Testis (tissue), 3 donors: Measurements from ENCODE around the gene ATL2. TPM values are rescaled to one million over a fixed set of nuclear protein-coding genes. Genes with fewer than 3 reads are reported as not detected.

Source experiments
- DNase-seq: peaks from one replicate; pipeline ENCODE4 v3.0.0-alpha.2; 2019
- H3K27ac ChIP-seq, 2 donors: fragments of 200-600 bp; sonication (generic); one replicate each; pipeline ENCODE4 v1.5.1; 2019
- H3K27me3 ChIP-seq: fragments of 200-600 bp; sonication (generic); one replicate; pipeline ENCODE4 v1.5.1; 2019
- H3K36me3 ChIP-seq: fragments of 200-600 bp; sonication (generic); one replicate; pipeline ENCODE4 v1.5.1; 2017; ENCODE audit warnings: low read depth; ENCODE audit errors: missing control alignments
- H3K4me1 ChIP-seq: fragments of 200-600 bp; sonication (generic); one replicate; pipeline ENCODE4 v1.5.1; 2019
- H3K4me3 ChIP-seq, 2 donors: fragments of 200-600 bp; sonication (generic); one replicate each; pipeline ENCODE4 v1.5.1; 2017 to 2019
- H3K9me3 ChIP-seq: fragments of 200-600 bp; sonication (generic); one replicate; pipeline ENCODE4 v1.5.1; 2017
- POLR2A ChIP-seq: fragments of 450-650 bp; IDR thresholded peaks from one replicate; pipeline ENCODE4 v1.6.1; 2017; ENCODE audit warnings: antibody characterized with exemption, mild to moderate bottlenecking, moderate library complexity
- WGBS, 2 donors: methylation state at CpG; one replicate each; pipeline ENCODE4 v1.1.5; 2018; 5-methylcytosine and 5-hydroxymethylcytosine counted together
- intact Hi-C: fragments of 100-400 bp; cut with DNase I; formaldehyde crosslinking; loops from one replicate; pipeline ENCODE4 v1.15.1; 2023; ENCODE audit warnings: low total_unique reads
- polyA plus RNA-seq: library from polyadenylated mRNA; stranded (reverse); fragments of 350-450 nt; fragmentation: Illumina TruSeq; extraction: RNeasy Lipid Tissue Mini Kit (QIAGEN cat#74804); gene quantifications from one replicate; pipeline ENCODE4 v1.2.3, GENCODE V29; 2014; ENCODE audit warnings: low read depth, low replicate concordance; ENCODE audit not compliant: insufficient read depth
- total RNA-seq, 2 donors: library from RNA; depleted of rRNA; stranded (reverse); fragments of >200 nt; gene quantifications; one replicate each; pipeline ENCODE4 v1.2.3, GENCODE V29; 2016
- TF ChIP-seq, protein P1 (sequence below), 3 experiments: fragments of 450-650 bp in 2 of 3; fragments of 200-600 bp in 1 of 3; sonication (generic) in 1 of 3; IDR thresholded peaks; one replicate each; pipeline ENCODE4 v1.5.1; 2016 to 2019; ENCODE audit warnings: antibody characterized with exemption in 3 of 3, mild to moderate bottlenecking in 2 of 3, moderate library complexity in 1 of 3

Gene ATL2
- total and polyA plus RNA-seq, 3 donors from 2014 or later, result 38.8 to 96.3 (median 80.9) TPM

DNA sequence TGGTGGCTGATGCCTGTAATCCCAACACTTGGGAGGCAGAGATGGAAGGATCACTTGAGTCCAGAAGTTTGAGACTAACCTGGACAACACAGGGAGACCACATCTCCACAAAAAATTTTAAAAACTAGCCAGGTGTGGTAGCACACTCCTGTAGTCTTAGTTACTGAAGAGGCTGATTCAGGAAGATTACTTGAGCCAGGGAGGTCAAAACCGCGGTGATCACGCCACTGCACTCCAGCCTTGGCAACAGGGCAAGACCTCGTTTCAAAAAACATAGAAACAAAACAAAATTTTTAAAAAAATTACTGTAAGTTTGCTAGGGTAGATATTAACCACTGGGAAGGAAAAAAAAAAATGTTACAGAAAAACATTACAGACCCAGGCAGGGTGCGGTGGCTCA, 5.8 kb downstream of the ATL2 start:
- no peaks in the 10 kb centered on the region for H3K27me3 ChIP-seq
- no peaks in the 10 kb centered on the region for H3K36me3 ChIP-seq
- 53 to 65% methylated on average over 5 of the region's 5 CpGs for WGBS, 2 donors
- no peak overlapping the region for H3K4me3 ChIP-seq
- H3K9me3 ChIP-seq, result no peaks in the 10 kb centered on the region
- intact Hi-C loops, result no loop called here
- no peak for TF ChIP-seq POLR2A
- TF ChIP-seq, protein P1, sequence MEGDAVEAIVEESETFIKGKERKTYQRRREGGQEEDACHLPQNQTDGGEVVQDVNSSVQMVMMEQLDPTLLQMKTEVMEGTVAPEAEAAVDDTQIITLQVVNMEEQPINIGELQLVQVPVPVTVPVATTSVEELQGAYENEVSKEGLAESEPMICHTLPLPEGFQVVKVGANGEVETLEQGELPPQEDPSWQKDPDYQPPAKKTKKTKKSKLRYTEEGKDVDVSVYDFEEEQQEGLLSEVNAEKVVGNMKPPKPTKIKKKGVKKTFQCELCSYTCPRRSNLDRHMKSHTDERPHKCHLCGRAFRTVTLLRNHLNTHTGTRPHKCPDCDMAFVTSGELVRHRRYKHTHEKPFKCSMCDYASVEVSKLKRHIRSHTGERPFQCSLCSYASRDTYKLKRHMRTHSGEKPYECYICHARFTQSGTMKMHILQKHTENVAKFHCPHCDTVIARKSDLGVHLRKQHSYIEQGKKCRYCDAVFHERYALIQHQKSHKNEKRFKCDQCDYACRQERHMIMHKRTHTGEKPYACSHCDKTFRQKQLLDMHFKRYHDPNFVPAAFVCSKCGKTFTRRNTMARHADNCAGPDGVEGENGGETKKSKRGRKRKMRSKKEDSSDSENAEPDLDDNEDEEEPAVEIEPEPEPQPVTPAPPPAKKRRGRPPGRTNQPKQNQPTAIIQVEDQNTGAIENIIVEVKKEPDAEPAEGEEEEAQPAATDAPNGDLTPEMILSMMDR (IDR thresholded peaks at IDR 0.05), result no peak
- H3K27ac ChIP-seq, result no peak overlapping the region
- peaks cover 8% of the 10 kb centered on the region for H3K4me1 ChIP-seq
- no peak for DNase-seq

DNA sequence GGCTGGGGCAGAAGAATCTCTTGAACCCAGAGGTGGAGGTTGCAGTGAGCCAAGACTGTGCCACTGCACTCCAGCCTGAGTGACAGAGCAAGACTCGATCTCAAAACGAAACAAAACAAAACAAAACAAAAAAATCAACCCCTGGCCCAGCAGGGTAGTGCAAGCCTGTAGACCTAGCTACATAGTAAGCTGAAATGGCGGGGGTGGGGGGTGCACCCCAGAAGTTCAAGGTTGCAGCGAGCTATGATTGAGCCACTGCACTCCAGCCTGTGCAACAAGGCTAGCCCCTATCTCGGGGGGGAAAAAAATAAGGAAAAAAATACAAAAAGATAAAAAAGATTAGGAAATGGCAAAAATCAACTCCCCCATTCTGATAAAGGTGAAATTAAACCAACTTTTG, 6.4 kb downstream of the ATL2 start:
- WGBS, 2 donors, result 81 to 85% methylated on average over 5 of the region's 5 CpGs
- intact Hi-C loops, result no loop called here
- no peak for DNase-seq
- Histone ChIP-seq H3K9me3 (no peaks in the 10 kb centered on the region), H3K27me3 (no peaks in the 10 kb centered on the region), H3K4me1 (peaks cover 7% of the 10 kb centered on the region), H3K27ac (no peak overlapping the region), H3K36me3 (no peaks in the 10 kb centered on the region), H3K4me3 (no peak overlapping the region)
- no peak for TF ChIP-seq POLR2A
- TF ChIP-seq, protein P1 (IDR thresholded peaks at IDR 0.05), result no peak

DNA sequence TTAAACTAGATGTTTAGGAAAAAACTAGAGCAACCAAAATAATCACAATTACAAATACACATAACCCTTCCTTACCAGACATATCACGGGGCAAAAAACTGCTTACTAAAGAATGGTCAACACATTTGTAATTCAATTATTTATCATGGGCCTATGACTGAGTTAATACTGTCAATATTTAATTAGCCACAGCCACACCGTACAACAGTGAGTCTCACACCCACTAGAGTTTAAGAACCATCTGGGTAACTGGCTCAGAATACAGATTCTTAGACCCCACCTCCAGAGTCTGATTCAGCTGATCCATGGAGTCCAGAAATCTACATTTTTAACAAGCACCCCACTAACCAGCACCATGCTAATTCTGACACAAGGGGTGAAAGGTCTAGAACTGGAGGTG, 14.8 kb downstream of the ATL2 start:
- TF ChIP-seq POLR2A, result no peak
- TF ChIP-seq, protein P1 (IDR thresholded peaks at IDR 0.05), result no peak
- WGBS, 2 donors, result 73 to 74% methylated on average over 2 of the region's 2 CpGs
- no peak overlapping the region for H3K4me3 ChIP-seq
- H3K27ac ChIP-seq, result no peak overlapping the region
- no peak for DNase-seq
- intact Hi-C loops, result no loop called here
- H3K36me3 ChIP-seq, result no peaks in the 10 kb centered on the region
- no peaks in the 10 kb centered on the region for H3K9me3 ChIP-seq
- peaks cover 4% of the 10 kb centered on the region for H3K4me1 ChIP-seq
- no peaks in the 10 kb centered on the region for H3K27me3 ChIP-seq

DNA sequence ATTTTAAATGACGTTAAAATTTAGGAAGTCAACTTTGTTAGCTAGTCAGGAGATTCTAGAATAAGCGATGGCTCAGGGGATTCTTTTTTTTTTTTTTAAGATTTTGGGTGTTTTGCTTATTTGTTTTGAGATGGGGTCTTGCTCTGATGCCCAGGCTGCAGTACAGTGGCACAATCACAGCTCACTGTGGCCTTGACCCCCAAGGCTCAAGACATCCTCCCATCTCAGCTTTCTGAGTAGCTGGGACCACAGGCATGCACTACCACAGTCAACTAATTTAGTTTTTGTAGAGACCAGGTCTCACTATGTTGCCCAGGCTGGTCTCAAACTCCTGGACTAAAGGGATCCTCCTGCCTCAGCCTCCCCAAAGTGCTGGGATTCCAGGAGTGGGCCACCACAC, 16.9 kb downstream of the ATL2 start:
- H3K9me3 ChIP-seq, result no peaks in the 10 kb centered on the region
- TF ChIP-seq, protein P1 (IDR thresholded peaks at IDR 0.05), result no peak
- TF ChIP-seq POLR2A, result no peak
- H3K36me3 ChIP-seq, result no peaks in the 10 kb centered on the region
- no peaks in the 10 kb centered on the region for H3K4me1 ChIP-seq
- intact Hi-C loops, result no loop called here
- H3K27ac ChIP-seq, result no peak overlapping the region
- DNase-seq, result no peak
- no peak overlapping the region for H3K4me3 ChIP-seq
- 76 to 94% methylated on average over 2 of the region's 2 CpGs for WGBS, 2 donors
- no peaks in the 10 kb centered on the region for H3K27me3 ChIP-seq

DNA sequence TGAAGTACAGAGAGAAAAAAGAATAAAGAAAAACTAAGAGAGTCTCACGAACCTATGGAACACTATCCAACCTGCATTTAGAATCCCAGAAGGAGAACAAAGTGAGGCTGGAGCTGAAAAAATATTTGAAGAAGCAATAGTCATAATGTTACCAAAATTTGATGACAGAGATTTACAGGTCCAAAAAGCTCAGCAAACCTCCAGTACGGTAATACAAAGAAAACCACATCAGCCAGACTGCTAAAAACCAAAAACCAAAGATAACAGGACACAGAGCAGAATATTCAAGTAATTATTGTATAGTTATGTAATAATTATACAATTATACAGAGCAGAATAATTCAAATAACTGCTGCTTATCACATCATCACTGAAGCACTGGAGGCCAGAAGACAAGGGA, 23.7 kb downstream of the ATL2 start:
- no peak for DNase-seq
- H3K9me3 ChIP-seq, result no peaks in the 10 kb centered on the region
- no peak overlapping the region for H3K4me3 ChIP-seq
- intact Hi-C loops, result no loop called here
- no peaks in the 10 kb centered on the region for H3K27me3 ChIP-seq
- 70 to 71% methylated on average over 2 of the region's 2 CpGs for WGBS, 2 donors
- no peaks in the 10 kb centered on the region for H3K36me3 ChIP-seq
- no peak for TF ChIP-seq POLR2A
- TF ChIP-seq, protein P1 (IDR thresholded peaks at IDR 0.05), result no peak
- peaks cover 9% of the 10 kb centered on the region for H3K4me1 ChIP-seq
- H3K27ac ChIP-seq, result no peak overlapping the region
